Measurements from ENCODE around the gene STMN3.

Gene STMN3

DNA sequence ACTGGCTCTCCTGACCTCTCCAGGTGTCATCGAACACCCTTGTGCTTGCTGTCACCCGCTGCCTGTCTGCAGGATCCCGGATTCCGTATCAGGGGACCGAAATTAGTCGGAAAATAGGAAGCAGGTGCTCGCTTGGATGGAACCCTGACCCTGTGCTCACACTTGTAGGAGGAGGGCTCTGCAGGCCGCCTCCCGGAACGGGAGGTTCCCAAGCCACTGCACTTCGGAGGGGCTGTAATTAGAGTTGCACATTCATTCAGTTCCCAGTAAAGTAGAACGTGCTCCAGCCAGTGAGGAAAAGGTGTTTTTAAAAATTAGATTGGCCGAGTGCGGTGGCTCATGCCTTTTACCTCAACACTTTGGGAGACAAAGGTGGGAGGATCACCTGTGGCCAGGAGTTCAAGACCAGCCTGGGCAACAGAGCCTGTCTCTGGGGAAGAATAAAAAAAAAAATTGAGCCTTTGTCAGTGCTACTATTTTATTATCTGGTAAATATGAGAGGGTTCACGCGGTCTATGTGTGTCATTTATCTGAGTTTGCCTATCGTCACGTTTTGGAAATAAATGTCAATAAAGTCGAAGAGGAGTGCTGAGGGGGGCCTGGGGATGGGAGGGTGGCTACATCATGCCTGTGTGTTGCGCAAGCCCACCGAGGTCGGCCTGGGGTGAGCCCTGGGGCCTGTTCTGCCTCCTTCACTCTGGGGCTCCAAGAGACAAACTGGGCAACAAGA, 24.8 kb downstream of the STMN3 start (continued):
- no peak for TF ChIP-seq PRDM2 (tag by site-specific recombination; IDR thresholded peaks at IDR 0.05; ENCODE audit: borderline replicate concordance)
- TF ChIP-seq, protein P1, sequence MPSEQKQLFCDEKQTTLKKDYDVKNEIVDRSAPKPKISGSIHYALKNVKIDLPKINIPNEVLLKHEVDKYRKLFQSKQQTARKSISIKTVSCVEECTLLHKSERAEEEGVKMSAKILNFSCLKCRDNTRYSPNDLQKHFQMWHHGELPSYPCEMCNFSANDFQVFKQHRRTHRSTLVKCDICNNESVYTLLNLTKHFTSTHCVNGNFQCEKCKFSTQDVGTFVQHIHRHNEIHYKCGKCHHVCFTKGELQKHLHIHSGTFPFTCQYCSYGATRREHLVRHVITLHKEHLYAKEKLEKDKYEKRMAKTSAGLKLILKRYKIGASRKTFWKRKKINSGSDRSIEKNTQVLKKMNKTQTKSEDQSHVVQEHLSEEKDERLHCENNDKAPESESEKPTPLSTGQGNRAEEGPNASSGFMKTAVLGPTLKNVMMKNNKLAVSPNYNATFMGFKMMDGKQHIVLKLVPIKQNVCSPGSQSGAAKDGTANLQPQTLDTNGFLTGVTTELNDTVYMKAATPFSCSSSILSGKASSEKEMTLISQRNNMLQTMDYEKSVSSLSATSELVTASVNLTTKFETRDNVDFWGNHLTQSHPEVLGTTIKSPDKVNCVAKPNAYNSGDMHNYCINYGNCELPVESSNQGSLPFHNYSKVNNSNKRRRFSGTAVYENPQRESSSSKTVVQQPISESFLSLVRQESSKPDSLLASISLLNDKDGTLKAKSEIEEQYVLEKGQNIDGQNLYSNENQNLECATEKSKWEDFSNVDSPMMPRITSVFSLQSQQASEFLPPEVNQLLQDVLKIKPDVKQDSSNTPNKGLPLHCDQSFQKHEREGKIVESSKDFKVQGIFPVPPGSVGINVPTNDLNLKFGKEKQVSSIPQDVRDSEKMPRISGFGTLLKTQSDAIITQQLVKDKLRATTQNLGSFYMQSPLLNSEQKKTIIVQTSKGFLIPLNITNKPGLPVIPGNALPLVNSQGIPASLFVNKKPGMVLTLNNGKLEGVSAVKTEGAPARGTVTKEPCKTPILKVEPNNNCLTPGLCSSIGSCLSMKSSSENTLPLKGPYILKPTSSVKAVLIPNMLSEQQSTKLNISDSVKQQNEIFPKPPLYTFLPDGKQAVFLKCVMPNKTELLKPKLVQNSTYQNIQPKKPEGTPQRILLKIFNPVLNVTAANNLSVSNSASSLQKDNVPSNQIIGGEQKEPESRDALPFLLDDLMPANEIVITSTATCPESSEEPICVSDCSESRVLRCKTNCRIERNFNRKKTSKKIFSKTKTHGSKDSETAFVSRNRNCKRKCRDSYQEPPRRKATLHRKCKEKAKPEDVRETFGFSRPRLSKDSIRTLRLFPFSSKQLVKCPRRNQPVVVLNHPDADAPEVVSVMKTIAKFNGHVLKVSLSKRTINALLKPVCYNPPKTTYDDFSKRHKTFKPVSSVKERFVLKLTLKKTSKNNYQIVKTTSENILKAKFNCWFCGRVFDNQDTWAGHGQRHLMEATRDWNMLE (tag by site-specific recombination; conservative IDR thresholded peaks at IDR 0.05; ENCODE audit: low read depth) = peak; percentile 63
- TF ChIP-seq ZBTB11 (tag by site-specific recombination; conservative IDR thresholded peaks at IDR 0.05; ENCODE audit: low read depth) = peak; percentile 99
- TF ChIP-seq ZNF248 (tag by site-specific recombination; IDR thresholded peaks at IDR 0.05) = no peak
- peak; percentile 87 for TF ChIP-seq ZEB2 (tag by site-specific recombination; IDR thresholded peaks at IDR 0.05)
- TF ChIP-seq ZNF837 (tag by site-specific recombination; IDR thresholded peaks at IDR 0.05) = no peak
- TF ChIP-seq, protein P2, sequence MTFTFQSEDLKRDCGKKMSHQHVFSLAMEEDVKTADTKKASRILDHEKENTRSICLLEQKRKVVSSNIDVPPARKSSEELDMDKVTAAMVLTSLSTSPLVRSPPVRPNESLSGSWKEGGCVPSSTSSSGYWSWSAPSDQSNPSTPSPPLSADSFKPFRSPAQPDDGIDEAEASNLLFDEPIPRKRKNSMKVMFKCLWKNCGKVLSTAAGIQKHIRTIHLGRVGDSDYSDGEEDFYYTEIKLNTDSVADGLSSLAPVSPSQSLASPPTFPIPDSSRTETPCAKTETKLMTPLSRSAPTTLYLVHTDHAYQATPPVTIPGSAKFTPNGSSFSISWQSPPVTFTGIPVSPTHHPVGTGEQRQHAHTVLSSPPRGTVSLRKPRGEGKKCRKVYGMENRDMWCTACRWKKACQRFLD (tag by site-specific recombination; IDR thresholded peaks at IDR 0.05) = no peak
- TF ChIP-seq MZF1 (tag by site-specific recombination; IDR thresholded peaks at IDR 0.05; ENCODE audit: borderline replicate concordance) = no peak
- TF ChIP-seq PRDM10 (tag by site-specific recombination; IDR thresholded peaks at IDR 0.05) = peak; percentile 76
- TF ChIP-seq MEIS1 (CRISPR knock-in tag; IDR thresholded peaks at IDR 0.05; ENCODE audit: borderline replicate concordance) = no peak
- TF ChIP-seq ZNF121 (tag by site-specific recombination; IDR thresholded peaks at IDR 0.05) = no peak; the same call in 1 of the 2 replicates
- TF ChIP-seq ZBTB21 (tag by site-specific recombination; IDR thresholded peaks at IDR 0.05) = peak; percentile 51
- no peak for TF ChIP-seq ZNF626 (tag by site-specific recombination; IDR thresholded peaks at IDR 0.05)
- no peak for TF ChIP-seq ZNF350 (tag by site-specific recombination; IDR thresholded peaks at IDR 0.05)
- no peak for TF ChIP-seq ZNF169 (tag by site-specific recombination; IDR thresholded peaks at IDR 0.05)
- TF ChIP-seq ZNF132 (tag by site-specific recombination; IDR thresholded peaks at IDR 0.05; ENCODE audit: borderline replicate concordance) = no peak
- TF ChIP-seq ZNF555 (tag by site-specific recombination; conservative IDR thresholded peaks at IDR 0.05) = no peak
- no peak for TF ChIP-seq BCL11A (tag by site-specific recombination; IDR thresholded peaks at IDR 0.05; ENCODE audit: low read depth)

Data from HEK293 (cell line).